22Rv1 (cell line): Measurements from ENCODE around the gene FLRT2.

Experiments used
- ZFX ChIP-seq: fragments of 450-650 bp; IDR thresholded peaks from 2 replicates; pipeline ENCODE4 v1.6.1; 2017; ENCODE audit warnings: antibody characterized with exemption, borderline replicate concordance
- TF ChIP-seq, protein P1 (sequence below): fragments of 450-650 bp; IDR thresholded peaks from 2 replicates; pipeline ENCODE4 v1.5.1; 2017; ENCODE audit warnings: mild to moderate bottlenecking

DNA sequence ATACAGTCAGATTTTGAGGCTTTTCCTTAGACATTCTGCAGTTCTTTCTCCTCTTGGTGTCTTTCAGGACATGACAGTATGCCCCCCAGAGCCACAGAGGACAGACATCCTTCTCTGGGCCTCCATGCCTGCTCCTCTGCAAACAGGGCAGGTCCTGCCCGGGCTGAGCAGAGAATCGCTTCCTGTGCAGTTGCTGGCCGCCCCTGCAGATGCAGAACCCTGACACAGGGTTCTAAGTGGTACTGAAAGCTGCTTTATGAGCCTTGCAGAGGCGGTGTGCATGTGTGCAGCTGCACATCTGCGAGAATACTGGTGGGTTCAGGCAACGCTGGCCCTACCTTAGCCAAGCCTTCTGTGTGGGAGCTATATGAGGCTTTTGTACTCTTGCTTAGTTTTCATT, 54.5 kb downstream of the FLRT2 start:
- TF ChIP-seq, protein P1, sequence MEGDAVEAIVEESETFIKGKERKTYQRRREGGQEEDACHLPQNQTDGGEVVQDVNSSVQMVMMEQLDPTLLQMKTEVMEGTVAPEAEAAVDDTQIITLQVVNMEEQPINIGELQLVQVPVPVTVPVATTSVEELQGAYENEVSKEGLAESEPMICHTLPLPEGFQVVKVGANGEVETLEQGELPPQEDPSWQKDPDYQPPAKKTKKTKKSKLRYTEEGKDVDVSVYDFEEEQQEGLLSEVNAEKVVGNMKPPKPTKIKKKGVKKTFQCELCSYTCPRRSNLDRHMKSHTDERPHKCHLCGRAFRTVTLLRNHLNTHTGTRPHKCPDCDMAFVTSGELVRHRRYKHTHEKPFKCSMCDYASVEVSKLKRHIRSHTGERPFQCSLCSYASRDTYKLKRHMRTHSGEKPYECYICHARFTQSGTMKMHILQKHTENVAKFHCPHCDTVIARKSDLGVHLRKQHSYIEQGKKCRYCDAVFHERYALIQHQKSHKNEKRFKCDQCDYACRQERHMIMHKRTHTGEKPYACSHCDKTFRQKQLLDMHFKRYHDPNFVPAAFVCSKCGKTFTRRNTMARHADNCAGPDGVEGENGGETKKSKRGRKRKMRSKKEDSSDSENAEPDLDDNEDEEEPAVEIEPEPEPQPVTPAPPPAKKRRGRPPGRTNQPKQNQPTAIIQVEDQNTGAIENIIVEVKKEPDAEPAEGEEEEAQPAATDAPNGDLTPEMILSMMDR, result no peak
- TF ChIP-seq ZFX, result no peak
